Gastrocnemius medialis (tissue), 4 donors: ENCODE results near the gene CEND1. TPM values are rescaled to one million over a fixed set of nuclear protein-coding genes. Genes with fewer than 3 reads are reported as not detected.

Experiments used
- ATAC-seq, 2 donors: fragments of 150-250 bp; one replicate each; pipeline ENCODE4 v1.9.1; 2016
- DNase-seq, 2 donors: peaks; one replicate each; pipeline ENCODE4 v3.0.0-alpha.2; 2019
- H3K27ac ChIP-seq, 4 donors: fragments of 200-600 bp; sonication (generic); 1 replicate in 1 of 4; 2 replicates in 3 of 4; pipeline ENCODE4 v1.5.1; 2016 to 2018; ENCODE audit warnings: mild to moderate bottlenecking in 2 of 4, moderate library complexity in 1 of 4
- H3K27me3 ChIP-seq, 3 donors: fragments of 200-600 bp; sonication (generic) in 2 of 3; 1 replicate in 1 of 3; 2 replicates in 2 of 3; pipeline versions ENCODE4 v1.5.1 to v1.6.0; 2016 to 2019; ENCODE audit warnings: mild to moderate bottlenecking in 1 of 3, moderate library complexity in 1 of 3
- H3K36me3 ChIP-seq, 2 donors: fragments of 200-600 bp; sonication (generic) in 1 of 2; one replicate each; pipeline ENCODE4 v1.5.1; 2017 to 2018
- H3K4me1 ChIP-seq, 2 donors: fragments of 200-600 bp; sonication (generic) in 1 of 2; one replicate each; pipeline ENCODE4 v1.5.1; 2016 to 2017; ENCODE audit warnings: mild to moderate bottlenecking in 2 of 2
- H3K4me3 ChIP-seq, 4 donors: fragments of 200-600 bp; sonication (generic) in 3 of 4; 1 replicate in 1 of 4; 2 replicates in 3 of 4; pipeline ENCODE4 v1.5.1; 2016 to 2019; ENCODE audit warnings: mild to moderate bottlenecking in 2 of 4
- H3K9me3 ChIP-seq, 3 donors: fragments of 200-600 bp; sonication (generic) in 2 of 3; 1 replicate in 1 of 3; 2 replicates in 2 of 3; pipeline ENCODE4 v1.5.1; 2016 to 2019
- CTCF ChIP-seq, 5 experiments: fragments of 450-650 bp in 3 of 5; fragments of 200-600 bp in 2 of 5; sonication (generic) in 2 of 5; IDR thresholded peaks in 4 of 5; conservative IDR thresholded peaks in 1 of 5; 1 replicate in 4 of 5; 2 replicates in 1 of 5; pipeline ENCODE4 v1.5.1; 2016 to 2019; ENCODE audit warnings: antibody characterized with exemption in 5 of 5, mild to moderate bottlenecking in 3 of 5, moderate library complexity in 3 of 5
- POLR2A ChIP-seq, 2 donors: fragments of 450-650 bp; IDR thresholded peaks; one replicate each; pipeline ENCODE4 v1.6.1; 2017; ENCODE audit warnings: antibody characterized with exemption in 2 of 2, mild to moderate bottlenecking in 2 of 2, moderate library complexity in 2 of 2
- in situ Hi-C, 4 donors: fragments of 200-750 bp; cut with MboI; loops; one replicate each; pipeline versions ENCODE4 v1.15.0 to v1.8.0; 2017; ENCODE audit warnings: low sequenced_read_pairs in 4 of 4
- intact Hi-C: fragments of 100-400 bp; cut with DNase I; formaldehyde crosslinking; loops from one replicate; pipeline ENCODE4 v1.15.1; 2023; ENCODE audit warnings: low total_unique reads
- total RNA-seq, 4 donors: library from RNA; depleted of rRNA; stranded (reverse); fragments of >200 nt; gene quantifications; one replicate each; pipeline versions ENCODE4 v1.1.0 to v1.2.3, GENCODE V29; 2016

The CEND1 gene
- total RNA-seq, 4 donors from 2014 or later: 0.20 TPM; not detected in 3

- TF ChIP-seq CTCF (IDR thresholded peaks at IDR 0.05 in 4 of 5, conservative IDR thresholded peaks at IDR 0.05 in 1 of 5): no peak
- no peaks in the 10 kb centered on the region for H3K4me1 ChIP-seq
- H3K36me3 ChIP-seq: peaks cover 0 to 83% of the 10 kb centered on the region in 2 donors
- in situ Hi-C loops (no loop called here), intact Hi-C loops (loop anchor here (2.0 kb wide), 1 partner anchor 15 kb away; no protein-coding TSS in a partner anchor)
- ATAC-seq (no peak), DNase-seq (no peak)
- no peaks in the 10 kb centered on the region for H3K27me3 ChIP-seq
- no peak overlapping the region for H3K4me3 ChIP-seq
- no peaks in the 10 kb centered on the region for H3K9me3 ChIP-seq
- H3K27ac ChIP-seq: no peak overlapping the region
Observed at GRCh38 chr11:763549-764321, 26.2 kb downstream of the CEND1 start.

- TF ChIP-seq CTCF (IDR thresholded peaks at IDR 0.05 in 4 of 5, conservative IDR thresholded peaks at IDR 0.05 in 1 of 5): no peak
- TF ChIP-seq POLR2A (IDR thresholded peaks at IDR 0.05): no peak
- intact Hi-C loops: no loop called here
- peak overlapping the region in 1 of 4 donors; percentile 22 for H3K27ac ChIP-seq
Observed at GRCh38 chr11:763073-763463, 26.8 kb downstream of the CEND1 start.

GRCh38 chr11:762421-763072 is 27.3 kb downstream of the CEND1 start:
- TF ChIP-seq POLR2A (IDR thresholded peaks at IDR 0.05) (no peak), CTCF (IDR thresholded peaks at IDR 0.05 in 4 of 5, conservative IDR thresholded peaks at IDR 0.05 in 1 of 5) (peak in 3 of 5 experiments; percentile 11 to 19 (median 12))
- DNase-seq (peak in 1 of 2 donors; percentile 58), ATAC-seq (peak; percentile 30 to 71)
- no peak overlapping the region for H3K4me3 ChIP-seq
- no peaks in the 10 kb centered on the region for H3K27me3 ChIP-seq
- intact Hi-C loops (no loop called here), in situ Hi-C loops (no loop called here)
- H3K36me3 ChIP-seq: peaks cover 0 to 92% of the 10 kb centered on the region in 2 donors
- H3K27ac ChIP-seq: peak overlapping the region in 2 of 4 donors; percentile 22 to 52
- no peaks in the 10 kb centered on the region for H3K9me3 ChIP-seq
- no peaks in the 10 kb centered on the region for H3K4me1 ChIP-seq

More at GRCh38 chr11:763073-763463, 26.8 kb downstream of the CEND1 start:
- Histone ChIP-seq H3K4me3 (no peak overlapping the region), H3K9me3 (no peaks in the 10 kb centered on the region), H3K36me3 (peaks cover 0 to 89% of the 10 kb centered on the region in 2 donors), H3K27me3 (no peaks in the 10 kb centered on the region), H3K4me1 (no peaks in the 10 kb centered on the region)
- ATAC-seq (no peak), DNase-seq (no peak)
- in situ Hi-C loops: no loop called here

- Histone ChIP-seq H3K9me3 (no peaks in the 10 kb centered on the region), H3K27ac (no peak overlapping the region), H3K36me3 (peaks cover 0 to 92% of the 10 kb centered on the region in 2 donors), H3K27me3 (no peaks in the 10 kb centered on the region), H3K4me1 (no peaks in the 10 kb centered on the region), H3K4me3 (no peak overlapping the region)
- no peak for TF ChIP-seq CTCF (IDR thresholded peaks at IDR 0.05 in 4 of 5, conservative IDR thresholded peaks at IDR 0.05 in 1 of 5)
- TF ChIP-seq POLR2A (IDR thresholded peaks at IDR 0.05): no peak
- DNase-seq (no peak), ATAC-seq (no peak)
- in situ Hi-C loops (no loop called here), intact Hi-C loops (no loop called here)
Observed at GRCh38 chr11:761526-762108, 28.3 kb downstream of the CEND1 start.
